HPDE6-E6E7 (cell line): ENCODE data around the gene LHX4.

Experiments
- DNase-seq: peaks from one replicate; pipeline ENCODE4 v3.0.0; 2011; ENCODE audit warnings: missing footprints; ENCODE audit errors: extremely low spot score

The LHX4 gene

DNA sequence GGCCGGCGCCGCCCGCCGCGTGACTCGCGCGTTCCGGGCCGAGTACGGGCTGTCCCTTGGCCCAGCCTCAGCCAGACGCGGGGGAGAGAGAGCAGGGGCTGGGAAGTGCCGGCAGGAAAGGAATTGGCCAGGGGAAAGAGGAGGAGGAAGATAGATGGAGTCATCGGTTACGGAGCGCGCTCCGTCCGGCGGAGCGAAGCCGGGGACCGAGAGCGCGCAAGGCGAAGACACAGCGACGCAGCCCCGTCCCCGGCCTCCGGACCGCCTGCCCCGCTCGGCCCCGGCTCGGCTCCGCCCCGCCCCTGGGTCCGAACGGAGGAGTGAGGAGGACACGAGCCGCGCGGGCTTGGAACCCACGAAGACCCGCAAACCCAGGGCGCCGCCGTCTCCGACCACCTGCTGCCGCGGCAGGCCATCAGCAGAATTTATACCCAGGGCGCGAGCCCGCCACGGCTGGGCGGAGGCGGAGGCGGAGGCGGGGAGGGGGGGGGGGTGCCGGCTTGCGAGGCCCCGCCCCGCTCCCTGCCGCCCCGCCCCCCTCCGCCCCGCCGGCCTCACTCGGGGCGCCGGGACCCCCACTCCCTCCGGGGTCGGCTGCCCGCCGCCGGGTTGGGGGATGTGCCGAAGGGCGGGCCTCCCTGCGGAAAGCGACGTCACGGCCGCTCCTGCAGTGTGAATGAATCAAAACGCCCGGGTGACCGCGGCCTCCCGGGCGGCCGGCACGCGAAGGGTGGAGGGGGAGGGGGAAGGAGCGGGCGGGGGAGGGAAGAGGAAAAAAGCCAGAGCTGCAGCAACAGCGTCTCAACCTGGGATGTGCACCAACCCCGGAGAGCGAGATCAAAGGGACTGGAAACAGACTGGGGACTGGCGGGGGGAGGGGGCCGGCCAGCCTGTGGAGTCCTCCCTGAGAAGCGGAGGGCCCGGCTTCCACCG is at the start of gene LHX4:
Gene LHX4 (plus strand): TSS at position 782 of the 933 bp plus-strand sequence. CDS start 266 bp downstream, outside the sequence.
- peak; percentile 48 for DNase-seq

DNA sequence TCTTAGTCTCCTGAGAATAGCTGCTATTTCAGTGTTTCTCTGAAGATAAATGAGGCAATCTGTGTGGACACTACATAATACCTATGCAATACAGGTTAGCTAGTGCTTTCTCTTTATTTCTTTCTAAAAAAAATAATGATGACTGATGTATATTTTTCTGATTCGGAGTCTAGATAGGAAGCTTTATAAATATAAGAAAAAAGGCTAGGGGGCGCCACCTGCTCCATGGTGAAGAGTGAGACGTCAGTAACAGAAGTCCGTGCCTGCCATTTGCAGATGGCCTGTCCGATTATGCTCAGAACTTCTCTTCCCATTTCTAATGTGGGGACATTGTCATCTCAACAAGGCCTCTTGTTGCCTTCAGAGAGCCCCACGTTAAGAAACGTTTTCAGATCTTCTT is 49.0 kb upstream of the LHX4 start:
- DNase-seq: no peak

DNA sequence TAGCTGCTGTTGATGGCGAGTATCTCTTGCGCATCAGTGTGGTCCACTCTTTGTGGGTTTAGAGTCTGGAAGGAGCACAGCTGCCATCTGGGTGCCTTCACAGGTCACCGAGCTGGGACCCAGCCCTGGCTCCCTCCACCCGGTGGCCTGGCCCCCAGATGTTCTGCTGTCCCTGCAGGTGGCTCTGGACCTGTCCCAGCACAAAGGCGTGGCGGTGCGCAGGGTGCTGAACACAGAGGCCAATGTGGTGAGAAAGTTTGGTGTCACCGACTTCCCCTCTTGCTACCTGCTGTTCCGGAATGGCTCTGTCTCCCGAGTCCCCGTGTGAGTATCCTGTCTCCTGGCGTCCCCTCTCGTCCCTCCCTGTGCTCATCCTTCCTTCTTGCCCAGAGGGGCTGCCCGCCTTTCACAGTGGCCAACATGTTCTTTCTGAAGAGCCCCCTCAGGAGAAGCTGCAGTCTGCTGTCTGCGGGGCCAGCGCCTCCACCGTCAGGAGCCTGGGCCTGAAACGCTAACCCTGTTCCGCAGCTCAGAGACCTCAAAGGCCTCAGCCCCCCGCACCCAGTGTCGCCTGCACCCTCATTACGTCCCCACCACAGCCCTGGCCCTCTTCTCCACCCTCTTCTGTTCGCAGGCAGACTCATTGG is 47.9 kb upstream of the LHX4 start:
- no peak for DNase-seq

DNA sequence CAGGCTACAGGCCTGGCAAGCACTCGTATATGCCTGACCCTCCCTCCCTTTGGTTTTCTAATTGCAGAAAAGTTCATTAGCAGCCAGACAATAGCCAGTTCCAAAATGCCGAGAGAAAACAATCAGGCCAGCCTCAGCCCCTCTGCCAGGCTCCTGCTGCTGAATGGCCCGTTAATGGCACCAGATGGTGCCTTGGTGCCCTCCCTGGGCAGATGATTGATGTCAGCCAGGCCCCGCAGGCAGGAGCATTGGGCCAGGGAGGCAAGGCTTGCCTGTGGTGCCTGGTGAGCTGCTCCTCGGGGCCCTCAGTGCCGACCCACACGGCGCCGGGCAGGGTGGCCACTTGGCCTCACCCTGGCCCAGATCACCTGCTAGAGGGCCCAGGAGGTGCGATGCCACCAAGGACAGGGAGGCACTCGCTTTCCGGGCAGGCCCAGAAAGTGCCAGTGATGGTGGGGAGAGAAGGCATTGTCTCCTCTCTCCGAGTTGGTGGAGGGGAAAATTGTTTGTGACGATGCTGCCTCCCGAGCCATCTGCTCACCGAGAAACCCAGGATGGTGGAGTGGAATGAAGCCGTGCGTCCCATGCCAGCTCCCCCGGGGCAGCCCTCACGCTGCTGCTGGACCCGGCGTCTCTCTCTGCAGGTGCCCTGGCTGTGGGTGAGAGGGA is 47.3 kb upstream of the LHX4 start:
- no peak for DNase-seq

DNA sequence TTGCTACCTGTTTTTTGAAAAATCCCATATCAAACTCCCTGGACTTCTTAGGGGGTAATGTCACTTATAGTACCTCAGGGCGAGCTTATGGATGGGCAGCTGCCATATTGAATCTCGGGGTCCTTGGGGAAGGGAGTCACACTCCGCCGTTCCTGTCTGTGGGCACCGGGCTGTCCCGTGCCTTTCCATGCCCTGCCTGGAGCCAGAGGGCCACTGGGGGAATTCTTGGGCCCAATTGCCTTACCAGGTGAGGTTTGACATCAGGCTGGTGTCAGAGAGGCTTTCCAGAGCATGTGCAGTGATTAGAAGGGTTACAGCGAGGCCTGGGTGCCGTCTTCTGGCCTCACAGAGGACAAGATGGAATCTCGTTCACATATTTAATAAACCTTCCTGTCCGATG is 46.6 kb upstream of the LHX4 start:
- DNase-seq: no peak

DNA sequence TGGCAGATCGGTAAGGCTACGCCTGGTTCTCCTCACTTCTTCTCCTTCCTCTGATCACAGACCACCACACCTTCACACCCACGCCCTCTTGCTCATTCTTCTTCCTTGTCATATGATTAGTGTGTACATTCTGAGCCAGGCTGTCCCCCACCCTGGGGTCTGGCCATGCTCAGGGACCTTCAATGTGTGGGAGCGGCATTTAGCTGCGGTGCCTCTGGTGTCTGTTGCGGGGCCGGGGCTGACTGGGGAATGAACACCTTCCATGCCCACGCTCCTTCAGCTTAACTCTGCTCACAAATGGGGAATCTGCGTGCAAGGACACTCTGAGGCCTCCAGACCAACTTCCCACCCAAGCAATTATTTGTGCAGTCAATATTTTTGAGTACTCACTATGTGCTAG is 46.0 kb upstream of the LHX4 start:
- DNase-seq: no peak

DNA sequence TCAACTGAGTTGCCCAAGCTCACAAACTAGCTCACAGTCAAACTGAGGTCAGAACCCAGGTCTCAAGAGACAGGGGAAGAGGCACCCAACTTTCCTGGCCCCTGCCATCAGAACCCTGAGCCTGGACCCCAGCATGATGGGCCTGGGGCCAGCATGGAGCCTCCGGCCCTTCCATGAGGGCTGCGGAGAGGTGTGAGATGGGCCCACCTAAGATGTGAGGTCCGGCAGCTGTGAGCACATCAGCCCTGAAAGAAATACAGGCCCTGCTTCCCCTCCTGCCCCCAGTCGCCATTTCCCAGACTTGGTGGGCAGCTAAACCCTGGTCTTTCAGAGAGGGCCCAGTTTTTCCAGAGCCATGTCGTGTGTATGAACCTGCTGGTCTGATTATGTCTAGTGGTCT is 44.8 kb upstream of the LHX4 start:
- no peak for DNase-seq

DNA sequence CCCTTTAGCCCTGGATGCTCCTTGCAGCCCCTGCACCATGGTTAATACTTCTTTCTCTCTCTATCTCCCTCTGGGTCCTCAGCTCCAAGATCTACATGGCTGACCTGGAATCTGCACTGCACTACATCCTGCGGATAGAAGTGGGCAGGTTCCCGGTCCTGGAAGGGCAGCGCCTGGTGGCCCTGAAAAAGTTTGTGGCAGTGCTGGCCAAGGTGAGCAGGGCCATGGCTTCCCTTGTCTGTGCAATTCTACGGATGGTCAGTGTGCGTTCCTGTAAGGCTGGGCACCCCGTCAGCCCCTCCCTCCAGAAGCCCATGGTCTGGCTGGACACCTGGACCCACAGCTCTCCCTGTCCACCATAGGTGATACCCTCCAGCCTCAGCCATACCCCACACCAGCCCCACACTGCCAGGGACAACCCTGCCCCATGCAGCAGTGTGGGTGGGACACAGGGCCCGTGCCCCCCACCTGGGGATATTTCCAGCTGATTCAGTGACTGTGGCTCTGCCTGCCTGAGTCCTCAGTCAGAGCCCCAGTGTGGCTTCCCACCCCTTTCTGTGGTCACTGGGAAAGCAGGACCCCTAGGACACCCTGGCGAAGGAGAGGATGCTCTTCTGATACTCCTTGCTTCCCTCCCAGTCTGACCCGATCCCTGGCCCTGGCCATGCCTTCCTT is 44.0 kb upstream of the LHX4 start:
- DNase-seq: no peak

DNA sequence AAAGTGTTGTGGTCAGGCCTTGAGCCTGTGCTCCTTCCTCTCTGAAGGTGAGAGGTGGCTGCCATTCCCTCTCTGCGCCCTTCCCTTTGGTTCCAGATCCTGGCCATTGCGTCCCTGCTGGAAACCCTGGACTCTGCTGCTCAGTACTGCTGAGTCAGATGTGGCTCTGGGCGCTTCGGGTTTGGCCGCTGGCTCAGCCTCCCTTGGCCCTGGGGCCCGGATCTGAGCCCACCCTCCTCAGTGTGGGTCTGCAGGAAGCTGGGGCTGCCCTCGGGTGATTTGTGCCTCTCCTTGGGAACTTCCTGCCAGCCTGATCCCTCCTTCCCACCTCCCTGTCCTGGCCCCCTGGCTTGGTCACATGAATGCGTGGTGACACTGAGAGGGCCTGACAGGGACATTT is 43.2 kb upstream of the LHX4 start:
- no peak for DNase-seq

DNA sequence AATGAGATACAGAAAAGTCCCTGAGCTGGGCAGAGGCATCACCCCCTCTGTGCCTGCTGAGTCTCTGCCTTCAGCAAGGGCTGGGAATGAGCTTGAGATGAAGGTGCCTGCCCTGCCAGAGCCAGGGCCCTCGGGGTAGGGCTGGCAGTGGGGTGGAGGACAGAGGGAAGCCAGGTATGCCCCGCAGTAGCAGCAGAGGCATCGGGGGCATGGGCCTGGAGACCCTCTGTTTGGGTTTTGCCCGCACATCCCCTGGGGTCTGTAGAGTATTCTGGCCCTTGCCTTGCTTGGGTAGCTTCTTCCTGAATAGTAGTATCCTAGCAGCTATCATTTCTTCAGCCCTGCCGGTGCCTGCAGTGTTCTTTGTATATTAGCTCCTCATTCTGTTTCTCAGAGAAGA is 42.4 kb upstream of the LHX4 start:
- no peak for DNase-seq

DNA sequence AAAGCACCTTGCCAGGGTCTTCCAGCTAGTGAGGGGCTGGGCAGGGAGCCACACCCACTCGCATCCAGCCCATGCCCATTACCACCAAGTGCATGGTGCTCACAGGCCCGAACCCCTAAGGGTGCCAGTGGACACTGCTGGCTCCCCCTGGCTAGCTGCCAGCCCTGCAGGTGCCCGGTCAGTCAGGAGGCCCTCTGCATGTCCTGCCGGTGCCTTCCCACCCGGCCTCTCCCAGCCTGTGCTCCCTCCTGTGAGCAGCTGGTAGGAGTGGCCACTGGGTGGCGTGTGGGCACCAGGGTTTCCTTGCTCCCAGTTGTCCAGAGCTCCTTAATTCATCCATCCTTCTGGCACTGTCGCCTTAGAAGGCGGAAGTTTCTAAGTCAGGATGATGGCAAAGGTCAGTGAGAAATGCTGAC is 42.0 kb upstream of the LHX4 start:
- DNase-seq: peak; percentile 46

DNA sequence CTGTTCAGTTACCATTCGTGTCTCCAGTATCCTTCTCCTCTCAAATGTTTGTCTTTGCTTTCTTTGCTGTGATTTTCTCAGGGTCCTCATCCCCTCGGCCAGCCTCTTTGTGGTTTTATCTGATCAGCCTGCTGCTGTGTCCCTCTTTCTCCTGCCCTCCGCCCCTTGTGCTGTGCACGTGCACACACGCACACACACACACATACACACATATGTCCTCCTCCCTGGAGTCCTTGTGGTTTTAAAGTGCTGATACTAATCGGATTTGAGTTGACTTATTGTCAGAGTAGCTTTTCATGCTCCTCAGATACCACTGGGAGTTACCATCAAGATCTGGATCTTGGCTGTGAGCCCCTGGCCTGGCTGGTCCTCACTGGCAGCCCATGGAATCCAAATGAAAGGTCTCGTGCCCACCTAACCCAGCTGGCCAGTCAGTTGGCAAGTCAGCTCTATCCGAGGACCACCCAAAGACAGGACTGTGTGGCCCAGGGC is 41.3 kb upstream of the LHX4 start:
- DNase-seq: no peak

DNA sequence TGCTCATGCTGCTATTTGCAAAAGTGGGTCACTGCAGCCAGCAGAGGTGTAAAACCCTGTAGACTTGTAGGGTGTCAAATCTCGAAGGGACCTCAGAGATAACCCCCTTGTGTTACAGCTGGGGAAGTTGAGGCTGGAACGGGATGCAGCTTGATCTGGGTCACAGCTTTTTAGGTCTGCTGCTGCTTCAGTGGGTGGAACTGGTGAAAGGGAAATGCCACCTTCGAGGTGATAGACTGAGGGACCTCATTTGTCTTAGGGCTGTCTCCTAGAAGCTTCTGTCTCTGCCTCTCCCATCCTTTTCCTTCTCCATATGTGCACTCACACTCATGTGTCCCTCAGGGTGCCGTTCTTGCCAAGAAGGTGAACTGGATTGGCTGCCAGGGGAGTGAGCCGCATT is 40.0 kb upstream of the LHX4 start:
- no peak for DNase-seq

DNA sequence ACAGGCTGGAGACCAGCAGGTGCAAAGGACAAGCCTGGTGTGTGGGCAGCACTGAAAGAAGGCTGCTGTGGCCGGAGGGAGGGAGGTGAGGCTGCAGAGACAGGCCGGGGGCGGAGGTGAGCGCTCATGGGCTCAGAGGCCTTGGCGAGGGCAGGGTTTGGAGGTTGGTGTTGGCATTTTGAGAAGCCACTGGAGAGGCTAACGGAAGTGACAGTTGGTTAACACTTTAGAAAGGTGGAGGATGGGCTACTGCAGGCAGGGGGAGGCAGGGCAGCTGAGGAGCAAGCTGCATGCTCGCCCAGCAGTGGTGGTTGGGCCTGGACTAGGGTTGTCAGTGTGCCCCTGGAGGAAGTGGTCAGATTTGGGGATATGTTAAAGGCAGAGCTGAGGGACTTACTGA is 37.9 kb upstream of the LHX4 start:
- no peak for DNase-seq

DNA sequence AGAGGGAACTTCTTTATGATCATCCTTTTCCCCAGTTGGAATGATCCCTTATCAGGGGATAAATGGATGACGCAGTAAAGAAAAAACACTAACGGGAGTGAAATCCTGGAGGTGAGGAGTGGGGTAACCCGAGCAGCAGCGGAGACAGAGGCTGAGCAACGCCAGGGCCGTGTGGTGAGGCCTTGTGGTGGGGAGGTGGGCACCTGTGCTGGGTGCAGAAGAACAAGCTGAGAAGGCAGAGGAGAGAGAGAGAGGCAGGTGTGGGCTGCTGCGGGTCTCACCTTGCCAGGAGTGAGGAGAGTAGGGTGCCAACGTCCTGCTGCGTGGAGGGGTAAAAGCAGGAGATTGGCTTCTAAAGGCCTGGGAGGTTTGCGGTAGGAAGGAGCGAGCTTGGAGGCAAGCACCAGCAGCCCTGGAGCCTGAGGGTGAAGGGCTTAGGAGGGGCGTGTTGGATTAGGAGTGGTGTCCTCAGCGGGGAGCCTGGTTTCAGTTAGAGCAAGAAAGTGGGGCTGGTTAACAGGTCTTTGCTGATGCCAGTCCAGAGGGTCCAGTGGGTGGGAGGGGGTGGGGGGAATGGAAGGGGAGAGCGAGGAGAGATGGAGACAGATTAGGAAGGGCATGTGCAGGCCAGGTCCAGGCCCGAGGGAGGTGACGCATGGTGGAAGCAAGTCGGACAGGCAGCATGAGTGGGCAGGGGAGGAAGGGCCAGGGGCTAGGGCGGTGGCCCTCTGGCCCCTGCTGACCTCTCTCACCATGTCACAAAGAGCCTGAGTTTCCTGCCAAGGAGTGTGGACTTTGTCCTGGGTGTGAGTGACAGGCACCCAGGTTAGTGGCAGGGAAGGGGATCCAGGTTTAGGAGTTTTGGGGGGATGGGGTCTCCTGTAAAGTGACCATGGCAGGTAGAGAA is 36.7 kb upstream of the LHX4 start:
- DNase-seq: no peak

DNA sequence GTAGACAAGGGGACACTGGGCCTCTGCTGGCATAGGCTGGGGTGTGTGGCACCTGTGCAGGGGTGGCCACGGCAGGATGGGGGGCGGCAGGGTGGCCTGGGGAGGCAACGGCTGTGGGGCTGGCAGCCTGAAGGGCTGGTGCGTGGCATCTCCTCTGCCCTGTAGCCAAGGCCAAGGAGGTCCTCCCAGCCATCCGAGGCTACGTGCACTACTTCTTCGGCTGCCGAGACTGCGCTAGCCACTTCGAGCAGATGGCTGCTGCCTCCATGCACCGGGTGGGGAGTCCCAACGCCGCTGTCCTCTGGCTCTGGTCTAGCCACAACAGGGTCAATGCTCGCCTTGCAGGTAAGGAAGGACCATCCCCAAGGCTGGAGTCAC is 36.0 kb upstream of the LHX4 start:
- DNase-seq: no peak

DNA sequence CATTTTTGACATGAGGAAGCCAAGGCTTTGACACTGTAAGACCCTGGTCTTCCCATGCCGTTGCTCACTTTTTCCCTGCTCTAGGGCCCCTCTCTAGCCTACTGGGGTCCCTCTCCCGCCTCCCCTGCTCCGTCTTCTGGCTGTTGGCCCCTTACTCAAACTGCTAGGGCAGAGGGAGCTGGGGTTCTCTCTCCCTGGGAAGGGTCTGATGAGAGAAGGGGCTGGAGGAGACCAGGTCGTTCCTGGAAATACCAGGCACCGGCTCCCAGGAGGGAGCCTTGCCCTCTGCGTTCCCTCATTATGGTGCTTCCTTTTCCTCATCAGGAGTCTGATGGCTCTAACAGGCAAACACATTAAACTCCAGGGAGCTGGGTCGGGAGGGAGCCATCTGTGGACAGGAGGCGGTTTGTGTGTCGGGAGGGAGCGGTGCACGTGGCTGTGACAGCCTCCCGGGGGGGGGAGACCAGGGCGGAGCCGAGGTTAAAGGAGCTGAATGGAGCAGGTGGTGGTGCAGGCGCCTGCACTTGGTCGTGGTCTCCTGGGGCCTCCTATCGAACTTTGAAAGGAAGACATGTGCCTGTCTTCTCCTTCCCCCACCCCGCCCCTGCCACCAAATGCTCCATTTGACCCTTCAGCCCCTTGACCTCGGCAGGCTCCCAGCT is 35.4 kb upstream of the LHX4 start:
- no peak for DNase-seq

DNA sequence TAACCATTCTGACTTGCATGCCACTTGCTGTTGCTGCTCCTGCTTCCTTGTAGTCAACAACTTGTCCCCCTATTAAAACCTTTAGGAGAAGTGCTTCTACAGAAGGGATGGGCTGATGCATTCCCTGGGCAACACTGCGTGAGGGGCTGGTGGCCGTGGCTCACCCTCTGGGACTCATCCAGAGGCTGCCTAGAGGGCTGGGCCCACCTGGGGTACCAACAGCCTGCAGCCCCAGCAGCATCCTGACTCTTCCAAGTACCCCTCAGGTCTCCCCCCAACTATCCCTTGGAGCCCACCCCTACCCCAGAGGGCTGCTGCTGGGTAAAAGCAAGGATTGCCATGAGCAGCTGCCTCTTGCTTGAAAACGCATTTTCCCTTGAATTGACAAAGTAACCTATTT is 34.7 kb upstream of the LHX4 start:
- no peak for DNase-seq

DNA sequence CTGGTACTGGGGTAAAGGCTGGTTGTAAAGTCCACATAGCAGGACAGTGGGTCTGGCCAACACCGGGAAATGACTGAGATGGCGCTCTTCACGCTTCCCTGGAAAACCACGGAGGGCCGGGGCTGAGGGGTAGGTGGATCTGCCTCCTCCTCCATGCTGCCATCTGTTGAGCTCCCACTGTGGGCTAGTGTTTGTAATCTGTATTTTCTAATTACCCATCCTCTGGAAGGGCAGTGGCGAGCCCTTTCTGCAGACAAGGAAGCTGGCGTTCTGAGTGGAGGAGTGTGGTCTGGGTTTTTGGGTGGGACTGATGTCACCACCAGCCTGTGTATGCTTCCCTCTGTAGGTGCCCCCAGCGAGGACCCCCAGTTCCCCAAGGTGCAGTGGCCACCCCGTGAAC is 34.1 kb upstream of the LHX4 start:
- DNase-seq: no peak

DNA sequence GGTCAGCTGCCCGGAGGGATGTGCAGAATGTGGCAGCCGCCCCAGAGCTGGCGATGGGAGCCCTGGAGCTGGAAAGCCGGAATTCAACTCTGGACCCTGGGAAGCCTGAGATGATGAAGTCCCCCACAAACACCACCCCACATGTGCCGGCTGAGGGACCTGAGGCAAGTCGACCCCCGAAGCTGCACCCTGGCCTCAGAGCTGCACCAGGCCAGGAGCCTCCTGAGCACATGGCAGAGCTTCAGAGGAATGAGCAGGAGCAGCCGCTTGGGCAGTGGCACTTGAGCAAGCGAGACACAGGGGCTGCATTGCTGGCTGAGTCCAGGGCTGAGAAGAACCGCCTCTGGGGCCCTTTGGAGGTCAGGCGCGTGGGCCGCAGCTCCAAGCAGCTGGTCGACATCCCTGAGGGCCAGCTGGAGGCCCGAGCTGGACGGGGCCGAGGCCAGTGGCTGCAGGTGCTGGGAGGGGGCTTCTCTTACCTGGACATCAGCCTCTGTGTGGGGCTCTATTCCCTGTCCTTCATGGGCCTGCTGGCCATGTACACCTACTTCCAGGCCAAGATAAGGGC is 33.5 kb upstream of the LHX4 start:
- DNase-seq: no peak
